PFSK-1 (cell line): ENCODE results near the gene SLC4A11.

ENCODE experiments used
- POLR2AphosphoS5 ChIP-seq: IDR thresholded peaks from 2 replicates; pipeline ENCODE4 v1.6.1; 2012; ENCODE audit warnings: low read depth, mild to moderate bottlenecking, control low read depth, low read length, moderate library complexity
- SIN3A ChIP-seq: IDR thresholded peaks from 2 replicates; pipeline ENCODE4 v1.6.1; 2012; ENCODE audit warnings: mild to moderate bottlenecking, low read length, moderate library complexity, borderline replicate concordance; ENCODE audit not compliant: insufficient read depth
- TAF1 ChIP-seq: IDR thresholded peaks from 2 replicates; pipeline ENCODE4 v1.6.1; 2012; ENCODE audit warnings: low read length, control low read depth, borderline replicate concordance; ENCODE audit not compliant: insufficient read depth
- TF ChIP-seq, protein P1 (sequence below), 2 experiments: IDR thresholded peaks; 2 replicates each; pipeline versions ENCODE4 v1.6.1 to v1.8.0; 2011 to 2012; ENCODE audit warnings: low read depth in 2 of 2, low read length in 2 of 2, control low read depth in 1 of 2, inconsistent platforms in 1 of 2, mild to moderate bottlenecking in 1 of 2, moderate library complexity in 1 of 2; ENCODE audit not compliant: insufficient read depth in 1 of 2

DNA sequence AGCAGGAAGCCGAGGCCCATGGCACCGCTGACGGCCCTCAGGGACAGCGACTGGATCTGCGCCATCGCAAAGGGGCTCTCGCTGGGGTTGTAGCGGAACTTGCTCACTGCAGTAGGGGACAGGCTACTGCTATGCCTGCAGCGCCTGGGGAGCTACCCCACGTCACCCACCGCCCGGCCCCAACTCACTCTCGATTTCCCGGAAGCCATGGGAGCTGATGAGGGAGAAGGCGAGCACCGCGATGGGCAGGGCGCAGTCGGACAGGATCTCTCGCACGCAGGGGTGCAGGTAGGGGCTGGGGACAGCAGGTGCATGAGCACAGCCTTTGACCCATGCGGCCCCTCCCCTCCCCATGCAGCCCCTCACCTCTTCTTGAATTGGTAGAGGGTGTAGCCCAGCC, 9.8 kb downstream of the SLC4A11 start:
- TF ChIP-seq POLR2AphosphoS5: no peak
- no peak for TF ChIP-seq TAF1
- TF ChIP-seq, protein P1, sequence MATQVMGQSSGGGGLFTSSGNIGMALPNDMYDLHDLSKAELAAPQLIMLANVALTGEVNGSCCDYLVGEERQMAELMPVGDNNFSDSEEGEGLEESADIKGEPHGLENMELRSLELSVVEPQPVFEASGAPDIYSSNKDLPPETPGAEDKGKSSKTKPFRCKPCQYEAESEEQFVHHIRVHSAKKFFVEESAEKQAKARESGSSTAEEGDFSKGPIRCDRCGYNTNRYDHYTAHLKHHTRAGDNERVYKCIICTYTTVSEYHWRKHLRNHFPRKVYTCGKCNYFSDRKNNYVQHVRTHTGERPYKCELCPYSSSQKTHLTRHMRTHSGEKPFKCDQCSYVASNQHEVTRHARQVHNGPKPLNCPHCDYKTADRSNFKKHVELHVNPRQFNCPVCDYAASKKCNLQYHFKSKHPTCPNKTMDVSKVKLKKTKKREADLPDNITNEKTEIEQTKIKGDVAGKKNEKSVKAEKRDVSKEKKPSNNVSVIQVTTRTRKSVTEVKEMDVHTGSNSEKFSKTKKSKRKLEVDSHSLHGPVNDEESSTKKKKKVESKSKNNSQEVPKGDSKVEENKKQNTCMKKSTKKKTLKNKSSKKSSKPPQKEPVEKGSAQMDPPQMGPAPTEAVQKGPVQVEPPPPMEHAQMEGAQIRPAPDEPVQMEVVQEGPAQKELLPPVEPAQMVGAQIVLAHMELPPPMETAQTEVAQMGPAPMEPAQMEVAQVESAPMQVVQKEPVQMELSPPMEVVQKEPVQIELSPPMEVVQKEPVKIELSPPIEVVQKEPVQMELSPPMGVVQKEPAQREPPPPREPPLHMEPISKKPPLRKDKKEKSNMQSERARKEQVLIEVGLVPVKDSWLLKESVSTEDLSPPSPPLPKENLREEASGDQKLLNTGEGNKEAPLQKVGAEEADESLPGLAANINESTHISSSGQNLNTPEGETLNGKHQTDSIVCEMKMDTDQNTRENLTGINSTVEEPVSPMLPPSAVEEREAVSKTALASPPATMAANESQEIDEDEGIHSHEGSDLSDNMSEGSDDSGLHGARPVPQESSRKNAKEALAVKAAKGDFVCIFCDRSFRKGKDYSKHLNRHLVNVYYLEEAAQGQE (IDR thresholded peaks at IDR 0.05; ENCODE audit: insufficient read depth in 1 of 2, low read depth in 2 of 2, low read length in 2 of 2): no peak
- no peak for TF ChIP-seq SIN3A
